ENCODE measurements around the gene FAH.

The FAH gene

DNA sequence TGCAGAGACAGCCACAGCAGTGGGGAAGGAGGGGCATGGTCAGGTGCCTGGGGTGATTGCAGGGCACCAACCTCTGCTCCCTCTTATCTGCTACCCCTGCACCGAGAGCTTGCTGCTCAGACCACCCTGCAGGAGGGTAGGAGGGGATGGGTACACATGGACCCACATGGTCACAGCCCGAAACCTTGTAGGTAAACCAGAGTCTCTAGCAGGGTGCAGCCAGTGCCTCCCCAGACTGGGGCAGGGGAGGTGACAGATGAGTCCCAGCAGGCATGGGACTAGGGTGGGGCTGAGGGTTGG lies 49.2 kb downstream of the FAH start:
- DNase-seq: no peak

DNA sequence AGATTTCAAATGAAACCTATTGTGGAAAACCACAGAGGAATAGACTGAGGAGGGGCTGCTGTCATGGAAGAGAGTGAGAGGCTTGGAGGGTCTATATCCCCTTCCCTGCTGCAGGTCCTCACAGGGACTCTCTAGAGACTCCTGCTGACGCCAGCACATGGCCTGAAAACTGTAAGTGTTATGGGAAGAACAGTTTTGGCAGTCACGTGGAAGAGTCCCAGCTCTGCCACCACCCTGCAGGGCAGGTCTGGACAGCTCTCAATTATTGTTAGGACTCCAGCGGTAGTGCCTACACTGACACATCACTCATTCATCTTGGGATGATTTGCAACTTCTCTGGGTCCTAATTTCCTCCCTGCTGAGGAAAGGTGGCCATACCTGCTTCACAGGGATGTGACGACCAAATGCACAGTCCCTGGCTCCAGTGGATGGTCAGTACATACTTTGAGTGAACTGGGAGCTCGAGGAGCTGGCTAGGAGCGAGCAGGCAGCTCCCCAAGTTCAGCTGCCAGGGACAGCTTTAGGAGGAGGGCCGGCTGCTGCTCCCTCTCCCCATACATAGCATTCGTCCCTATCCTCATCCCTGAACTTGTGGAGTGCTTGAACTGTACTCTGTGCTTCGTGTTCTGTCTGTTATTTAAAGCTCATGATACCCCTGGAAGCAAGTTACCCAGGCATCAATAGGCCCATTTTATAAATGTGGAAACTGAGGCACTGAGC lies 50.0 kb downstream of the FAH start:
- DNase-seq: no peak

DNA sequence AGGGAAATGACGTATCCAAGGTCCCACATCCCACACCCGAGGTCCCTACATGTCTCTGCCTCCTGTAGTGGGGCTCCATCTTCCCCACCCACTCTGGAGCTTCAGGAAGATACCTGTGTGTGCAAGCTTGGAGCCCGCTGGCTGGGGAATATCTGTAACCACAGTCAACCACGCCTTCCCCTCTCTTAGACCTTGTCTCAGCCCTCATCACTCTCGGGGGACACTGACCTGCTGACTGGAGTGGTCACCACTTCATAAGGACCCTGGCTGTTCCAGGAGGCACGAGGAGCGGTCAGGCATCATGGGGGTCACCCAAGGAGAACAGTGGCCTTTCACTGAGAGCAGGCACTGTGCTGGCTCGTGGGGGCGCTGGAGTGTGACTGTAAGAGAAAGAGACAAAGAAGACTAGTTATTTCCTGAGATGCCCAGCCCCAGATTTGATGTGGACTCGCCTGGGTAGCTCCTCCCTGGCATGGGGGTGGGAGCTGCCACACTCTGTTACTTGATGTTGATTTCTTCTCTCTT lies 50.6 kb downstream of the FAH start:
- DNase-seq: no peak

DNA sequence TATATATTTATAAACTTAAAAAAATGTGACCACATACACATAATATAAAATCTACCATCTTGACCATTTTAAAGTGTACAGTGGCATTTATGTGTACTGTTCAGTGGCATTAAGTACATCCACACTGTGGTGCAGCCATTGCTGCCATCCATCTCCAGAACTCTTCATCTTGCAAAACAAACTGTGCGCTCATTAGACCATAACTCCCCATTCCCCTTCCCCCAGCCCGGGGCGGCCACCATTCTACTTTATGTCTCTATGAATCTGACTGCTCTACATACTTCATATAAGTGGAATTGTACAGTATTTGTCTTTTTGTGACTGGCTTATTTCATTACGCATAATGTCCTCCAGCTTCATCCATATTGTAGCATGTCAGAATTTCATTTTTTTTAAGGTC lies 51.4 kb downstream of the FAH start:
- no peak for DNase-seq

DNA sequence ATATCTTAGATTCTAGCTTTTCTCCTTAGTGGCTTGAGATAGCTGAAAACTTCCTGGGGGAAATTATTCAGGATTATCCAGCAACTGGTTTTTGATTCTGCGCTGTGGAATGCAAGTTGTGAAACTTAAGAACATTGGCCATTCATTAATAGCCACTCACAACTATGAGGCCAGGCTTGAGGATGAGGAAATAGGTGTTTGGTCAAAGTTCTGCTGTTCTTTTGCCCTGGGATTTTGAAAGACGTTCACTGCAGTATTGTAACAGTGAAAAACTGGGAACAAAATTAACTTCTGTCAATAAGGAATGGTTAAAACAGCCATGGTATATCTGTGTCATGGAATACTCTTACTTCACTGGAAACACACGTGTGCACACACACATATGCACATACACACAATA lies 55.1 kb downstream of the FAH start:
- DNase-seq: no peak

DNA sequence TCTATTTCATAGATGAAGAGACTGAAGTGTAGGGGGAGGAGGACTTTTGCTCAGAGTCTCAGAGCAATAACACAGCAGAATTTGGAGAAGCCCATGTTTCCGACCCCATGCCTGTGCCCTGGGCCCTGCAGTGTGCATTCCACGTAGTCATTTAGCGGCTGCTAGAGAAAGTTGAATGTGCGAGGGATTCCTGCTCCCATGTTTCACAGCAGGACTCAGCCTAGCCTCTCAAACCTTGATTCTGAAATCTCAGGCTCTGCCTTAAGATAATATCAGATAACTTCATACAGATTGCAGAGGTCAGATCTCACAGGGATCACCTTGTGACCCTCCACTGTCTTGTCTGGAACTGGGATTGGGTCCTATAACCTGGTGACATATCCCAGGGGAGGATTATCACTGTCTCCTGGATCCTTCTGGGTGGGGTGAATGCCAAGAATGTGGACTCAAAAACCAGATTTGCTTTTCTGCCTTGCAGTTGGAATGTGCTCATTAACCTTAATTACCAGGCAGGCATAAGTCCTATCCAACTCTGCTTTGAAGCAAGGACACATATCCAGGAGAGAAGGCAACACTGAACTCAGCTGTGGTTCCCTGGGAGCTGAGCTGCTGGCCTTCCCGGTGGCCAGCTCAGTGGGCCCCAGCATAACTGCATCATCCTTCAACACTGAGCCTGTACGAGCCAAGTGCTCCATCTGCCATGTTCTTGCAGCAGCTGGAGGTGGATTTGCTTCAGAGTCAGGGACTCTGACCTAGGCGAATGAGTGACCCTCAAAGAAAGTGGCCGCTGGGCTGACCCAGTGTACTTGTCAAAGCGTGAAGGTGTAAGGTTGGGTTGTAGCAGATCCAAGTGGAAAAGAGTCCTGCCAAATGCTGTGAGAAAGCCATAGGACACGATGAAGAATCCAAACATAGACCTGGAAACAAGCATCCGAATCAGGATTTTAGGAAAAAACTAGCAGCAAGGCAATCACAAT lies 56.2 kb downstream of the FAH start:
- DNase-seq: no peak

DNA sequence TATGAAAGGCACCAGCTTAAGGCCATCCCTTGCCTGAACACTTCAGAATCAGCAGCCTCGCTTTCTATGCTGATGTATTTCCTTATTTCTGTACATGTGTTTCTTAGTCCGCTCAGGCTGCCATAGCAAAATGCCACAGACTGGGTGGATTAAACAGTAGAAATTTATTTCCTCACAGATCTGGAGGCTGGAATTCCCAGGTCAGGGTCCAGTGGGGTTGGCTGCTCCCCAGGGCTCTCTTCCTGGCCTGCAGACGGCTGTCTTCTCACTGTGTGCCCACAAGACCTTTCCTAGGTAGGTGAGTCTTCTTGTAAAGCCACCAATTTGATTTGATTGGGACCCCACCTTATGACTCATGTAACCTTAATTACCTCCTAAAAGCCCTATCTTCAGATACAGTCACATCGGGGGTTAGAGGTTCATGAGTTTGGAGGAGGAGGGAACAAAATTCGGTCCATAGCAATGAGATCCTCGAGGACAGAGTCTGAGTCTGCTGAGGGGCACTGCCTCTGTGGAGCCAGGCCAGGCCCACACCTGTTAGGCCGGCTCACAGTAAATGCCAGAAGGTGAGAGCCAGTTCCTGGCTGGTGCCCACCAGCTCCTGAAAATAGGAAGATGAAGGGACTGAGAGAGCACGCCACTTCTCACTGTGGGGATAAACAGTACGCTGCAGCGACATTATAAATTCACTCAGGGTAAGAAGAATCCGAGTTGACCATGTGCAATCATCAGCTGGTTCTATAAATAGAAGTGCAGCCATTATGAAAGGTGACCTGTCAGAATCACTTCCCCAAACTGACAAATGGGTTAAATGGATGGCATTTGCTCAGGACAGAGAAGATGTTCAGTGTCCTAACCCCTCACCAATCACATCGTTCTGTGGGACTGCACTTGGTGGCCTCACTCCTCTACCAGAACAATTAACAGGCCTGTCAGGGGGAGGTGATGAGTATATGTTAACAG lies 58.1 kb downstream of the FAH start:
- no peak for DNase-seq

DNA sequence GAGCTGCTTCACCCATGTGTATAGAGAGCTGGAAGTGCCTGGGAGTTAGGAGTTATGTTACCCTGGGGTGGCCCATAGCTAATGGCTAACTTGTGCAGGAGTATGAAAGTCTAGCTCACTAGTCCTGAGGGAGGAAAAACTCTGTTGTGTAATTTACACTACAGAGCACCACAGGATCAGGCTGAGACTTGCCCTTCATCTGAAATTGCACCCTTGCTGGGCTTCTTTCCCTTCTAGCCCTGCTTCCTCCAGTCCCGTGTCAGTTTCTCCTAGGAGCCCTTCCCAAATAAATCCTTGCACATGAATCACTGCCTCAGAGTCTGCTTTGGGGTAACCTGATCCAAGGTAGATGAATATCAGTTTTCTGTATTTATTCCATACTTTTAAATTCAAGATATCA lies 59.2 kb downstream of the FAH start:
- no peak for DNase-seq

DNA sequence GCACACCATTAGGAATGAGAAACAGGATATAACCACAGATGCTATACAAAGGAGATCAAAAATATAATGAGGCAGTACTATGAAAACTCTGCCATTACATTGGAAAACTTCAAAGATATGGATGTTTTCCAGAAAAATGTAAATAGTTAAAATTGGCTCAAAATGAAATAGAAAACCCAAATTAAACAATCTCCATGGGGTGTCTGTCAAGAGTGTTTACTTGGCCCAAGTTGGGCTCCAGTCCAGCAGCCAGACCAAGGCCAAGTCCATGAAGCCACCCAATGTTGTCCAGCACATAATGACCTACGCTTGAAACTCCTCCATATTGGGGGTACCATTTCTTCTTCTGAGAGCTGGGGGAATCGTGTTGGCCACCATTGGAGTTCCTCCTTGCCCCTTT lies 62.1 kb downstream of the FAH start:
- no peak for DNase-seq

DNA sequence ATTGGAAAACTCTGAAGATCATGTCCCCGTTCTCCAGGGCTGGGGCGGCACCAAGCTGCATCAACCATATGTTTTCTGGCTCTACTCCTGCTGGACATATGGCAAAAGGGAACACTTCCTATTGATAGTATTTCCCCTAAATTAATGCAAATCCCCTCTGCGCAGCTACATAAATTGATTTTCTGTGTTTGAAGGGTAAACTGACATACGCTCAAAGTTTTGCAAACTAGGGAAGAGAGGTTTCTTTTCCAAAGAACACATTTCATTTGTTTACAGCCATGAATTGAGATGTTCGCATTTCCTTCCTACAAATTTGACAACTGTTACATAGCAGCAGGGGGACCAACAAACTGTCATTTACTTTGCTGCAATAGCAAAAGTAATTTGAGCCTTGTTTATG lies 63.3 kb downstream of the FAH start:
- DNase-seq: no peak

DNA sequence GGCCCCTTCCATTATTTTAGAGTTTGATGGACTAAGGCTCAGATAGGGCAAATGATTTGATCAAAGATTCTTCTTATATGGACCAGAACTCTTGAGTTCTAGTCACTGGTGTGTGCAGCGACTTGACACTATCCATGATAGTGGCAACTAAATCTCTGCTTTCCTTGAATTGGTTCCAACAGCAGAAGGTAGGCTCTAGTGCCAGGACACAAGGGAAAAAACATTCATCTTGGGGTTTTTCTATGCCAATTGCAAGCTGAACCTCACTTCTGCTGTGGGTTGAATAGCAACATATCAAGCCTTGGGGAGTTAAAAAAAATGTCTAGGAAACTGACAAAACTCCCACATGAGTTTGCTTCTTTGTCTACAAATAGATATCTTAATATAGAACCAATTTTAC lies 64.1 kb downstream of the FAH start:
- DNase-seq: no peak

DNA sequence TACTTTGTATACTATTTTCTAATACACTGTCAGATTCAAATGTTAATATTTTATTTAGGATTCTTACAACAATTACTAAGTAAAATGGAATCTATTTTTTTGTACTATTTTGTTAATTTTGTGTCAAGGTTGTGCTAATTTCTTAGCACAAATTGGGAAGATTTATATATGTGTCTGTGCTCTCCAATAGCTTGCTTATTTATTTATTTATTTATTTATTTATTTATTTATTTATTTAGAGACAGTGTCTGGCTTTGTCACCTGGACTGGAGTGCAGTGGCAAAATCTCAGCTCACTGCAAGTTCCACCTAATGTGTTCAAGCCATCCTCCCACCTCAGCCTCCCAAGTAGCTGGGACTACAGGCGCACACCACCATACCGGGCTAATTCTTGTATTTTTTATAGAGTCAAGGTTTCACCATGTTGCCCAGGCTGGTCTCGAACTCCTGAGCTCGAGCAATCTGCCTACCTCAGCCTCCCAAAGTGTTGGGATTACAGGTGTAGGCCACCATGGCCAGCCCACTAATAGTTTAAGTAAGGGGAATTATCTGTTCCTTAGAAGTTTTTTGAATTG lies 64.6 kb downstream of the FAH start:
- DNase-seq: no peak

DNA sequence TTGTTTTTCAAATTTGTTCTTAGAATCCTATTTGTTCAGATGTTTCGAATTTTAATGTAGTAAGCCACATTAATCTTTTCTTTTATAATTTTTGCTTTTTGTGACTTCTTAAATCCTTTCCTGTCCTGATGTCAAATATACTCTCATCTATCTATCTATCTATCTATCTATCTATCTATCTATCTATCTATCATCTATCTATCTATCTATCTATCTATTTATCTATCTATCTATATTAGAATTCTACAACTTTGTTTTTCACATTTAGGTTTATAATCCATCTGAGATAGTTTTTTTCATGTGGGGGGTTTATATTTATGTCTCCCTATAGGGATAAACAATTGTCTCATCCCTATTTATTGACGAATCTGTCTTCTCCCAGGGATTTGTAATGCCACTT lies 67.2 kb downstream of the FAH start:
- DNase-seq: no peak

DNA sequence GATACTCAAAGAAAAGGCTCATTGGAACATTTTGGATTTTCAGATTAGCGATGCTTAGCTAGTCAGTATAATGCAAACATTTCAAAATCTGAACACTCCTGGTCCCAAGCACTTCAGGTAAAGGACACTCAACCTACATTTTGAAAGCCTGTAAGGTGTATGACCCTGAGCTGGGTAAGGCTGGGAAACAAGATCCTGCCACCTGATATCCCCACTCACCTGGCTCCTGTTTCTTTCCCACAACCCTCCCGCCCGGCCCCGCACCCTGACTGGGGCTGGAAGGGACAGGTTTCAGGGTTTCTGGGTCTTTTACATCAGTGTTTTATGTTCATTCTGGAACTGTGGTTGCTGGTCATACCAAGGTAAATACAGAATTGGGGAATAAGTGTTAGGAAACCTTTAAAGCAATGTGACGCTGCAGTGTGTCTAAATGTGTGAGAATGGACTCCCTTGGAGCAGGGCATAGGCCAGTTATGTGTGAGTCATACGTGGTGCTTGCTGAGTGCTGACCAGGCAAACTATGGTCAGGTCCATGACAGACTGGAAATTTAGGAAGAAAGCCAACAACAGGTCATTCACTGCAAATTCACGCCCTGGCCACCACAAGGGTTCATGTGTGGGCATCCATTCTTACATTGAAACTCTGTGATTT lies 76.3 kb downstream of the FAH start:
- DNase-seq: no peak

DNA sequence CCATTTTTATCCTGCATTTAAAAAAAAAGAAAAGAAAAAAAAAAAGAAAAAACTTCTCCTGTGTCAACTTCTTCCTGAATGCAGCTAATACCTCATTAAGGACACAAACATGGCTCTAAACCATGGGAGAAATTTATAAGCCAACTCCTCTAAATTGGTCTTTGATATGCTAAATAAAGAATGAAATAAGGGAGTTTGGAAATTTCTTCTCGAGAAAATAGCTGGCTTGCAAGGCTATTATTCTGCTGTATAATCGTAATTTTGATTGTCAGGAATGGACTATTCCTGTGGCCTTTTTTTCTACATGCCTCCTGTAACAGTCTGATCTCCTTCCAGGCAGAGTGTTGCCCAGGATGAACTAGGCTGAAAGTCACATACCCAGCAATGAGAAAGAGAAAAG lies 78.6 kb downstream of the FAH start:
- DNase-seq: no peak

DNA sequence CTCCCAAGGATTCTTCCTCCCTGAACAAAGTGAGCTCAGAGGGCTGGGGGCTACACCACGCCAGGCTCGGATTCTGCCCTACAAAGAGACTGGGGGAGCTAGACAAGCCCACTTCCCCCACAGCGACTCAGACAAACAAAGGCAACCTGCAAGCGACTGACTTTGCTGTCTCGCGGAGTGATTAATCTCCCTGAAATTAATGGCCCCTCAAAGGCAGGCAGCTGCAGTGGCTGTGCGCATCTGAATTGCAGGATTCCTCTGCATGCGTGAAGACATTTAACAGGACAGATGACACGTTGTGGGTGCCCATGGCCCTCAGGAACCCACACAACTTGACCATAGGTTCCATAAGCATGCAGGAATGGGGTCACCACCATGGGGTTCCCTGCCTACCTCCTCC lies 80.8 kb downstream of the FAH start:
- DNase-seq: no peak

DNA sequence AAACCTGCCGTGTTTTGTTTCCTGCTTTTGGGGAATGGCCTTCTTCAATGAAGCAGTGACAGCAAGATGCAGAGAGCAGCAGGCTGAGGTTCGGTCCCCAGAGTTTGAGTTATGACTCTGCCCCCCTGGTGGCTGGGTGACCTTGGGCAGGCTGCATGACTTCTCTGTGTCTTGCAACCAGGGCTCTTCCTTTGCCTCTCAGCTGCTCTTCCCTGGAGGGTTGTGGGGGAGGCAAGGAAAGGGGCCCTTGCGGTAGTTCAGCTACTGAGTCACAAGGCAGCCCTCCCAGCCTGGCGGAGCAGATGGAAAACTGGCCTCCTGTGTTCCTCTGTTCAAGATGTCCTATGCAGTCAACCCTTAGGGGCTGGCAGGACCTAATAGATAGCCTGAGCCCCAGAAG lies 82.1 kb downstream of the FAH start:
- DNase-seq: no peak
